Keratinocyte (primary cell): ENCODE data around the gene GOSR1.

ENCODE experiments used
- CTCF ChIP-seq, 3 experiments: IDR thresholded peaks in 1 of 3; conservative IDR thresholded peaks in 1 of 3; optimal IDR thresholded peaks in 1 of 3; 2 replicates in 2 of 3; 3 replicates in 1 of 3; pipeline versions ENCODE3 to v1.5.1; 2011; ENCODE audit warnings: low read length in 3 of 3, mild to moderate bottlenecking in 3 of 3, moderate library complexity in 2 of 3, control low read depth in 1 of 3, inconsistent platforms in 1 of 3; ENCODE audit not compliant: insufficient read depth in 2 of 3; ENCODE audit errors: extremely low read depth in 1 of 3
- EZH2 ChIP-seq: IDR thresholded peaks from one replicate; pipeline ENCODE4 v1.6.1; 2012; ENCODE audit warnings: inconsistent platforms, mild to moderate bottlenecking, low read length, moderate library complexity

- no peak for TF ChIP-seq CTCF (optimal IDR thresholded peaks at IDR 0.05 in 1 of 3, IDR thresholded peaks at IDR 0.05 in 1 of 3, conservative IDR thresholded peaks at IDR 0.05 in 1 of 3; ENCODE audit: extremely low read depth in 1 of 3, insufficient read depth in 2 of 3, low read length in 3 of 3)
- no peak for TF ChIP-seq EZH2
Observed at GRCh38 chr17:30427611-30428010, 49.6 kb upstream of the GOSR1 start.
